Activated CD8-positive, alpha-beta T cell treated with anti-CD3 and anti-CD28 coated beads for 36 hours (primary cell): ENCODE results near the gene CXCL12. TPM values are rescaled to one million over a fixed set of nuclear protein-coding genes. Genes with fewer than 3 reads are reported as not detected.

ENCODE experiments used
- ATAC-seq: fragments of 200-7000 bp; cut with Tn5 transposase; one replicate; pipeline ENCODE4 v1.10.0; 2021; ENCODE audit warnings: mild to moderate bottlenecking, moderate library complexity
- CTCF ChIA-PET: fragments of 350-600 bp; sonication (Branson Sonifier 250); formaldehyde crosslinking; loops from one replicate; lab custom pipeline; 2021; ENCODE audit warnings: antibody characterized with exemption; lab: Charles Lee
- POLR2A ChIA-PET: fragments of 350-600 bp; sonication (Branson Sonifier 250); formaldehyde crosslinking; loops from one replicate; lab custom pipeline; 2021; ENCODE audit warnings: antibody characterized with exemption; lab: Charles Lee
- DNase-seq: peaks from one replicate; pipeline ENCODE4 v3.0.0-alpha.2; 2020
- H3K27ac Mint-ChIP-seq: one replicate; pipeline ENCODE4 v1.8.0; 2021; ENCODE audit warnings: mild to moderate bottlenecking, mixed read lengths
- H3K27me3 Mint-ChIP-seq: one replicate; pipeline ENCODE4 v1.8.0; 2021; ENCODE audit warnings: mixed read lengths
- H3K36me3 Mint-ChIP-seq: one replicate; pipeline ENCODE4 v1.8.0; 2021; ENCODE audit warnings: low read depth, mixed read lengths
- H3K4me1 Mint-ChIP-seq: one replicate; pipeline ENCODE4 v1.8.0; 2021; ENCODE audit warnings: low read depth, mixed read lengths
- H3K4me3 Mint-ChIP-seq: one replicate; pipeline ENCODE4 v1.8.0; 2021; ENCODE audit warnings: mild to moderate bottlenecking, moderate library complexity, mixed read lengths
- H3K9me3 Mint-ChIP-seq: one replicate; pipeline ENCODE4 v1.8.0; 2021; ENCODE audit warnings: mixed read lengths
- intact Hi-C: fragments of 100-400 bp; cut with micrococcal nuclease; formaldehyde crosslinking; loops from one replicate; pipeline ENCODE4 v1.10.0; 2022
- total RNA-seq, 2 experiments: library from RNA; stranded (reverse); gene quantifications; one replicate each; pipeline ENCODE4 v1.2.3, GENCODE V29; 2021
- TF ChIP-seq, protein P1 (sequence below): fragments of 200-600 bp; IDR thresholded peaks from one replicate; pipeline ENCODE4 v1.8.0; 2022; ENCODE audit warnings: antibody characterized with exemption, mild to moderate bottlenecking

The CXCL12 gene
- total RNA-seq, 2 experiments from 2014 or later = not detected

DNA sequence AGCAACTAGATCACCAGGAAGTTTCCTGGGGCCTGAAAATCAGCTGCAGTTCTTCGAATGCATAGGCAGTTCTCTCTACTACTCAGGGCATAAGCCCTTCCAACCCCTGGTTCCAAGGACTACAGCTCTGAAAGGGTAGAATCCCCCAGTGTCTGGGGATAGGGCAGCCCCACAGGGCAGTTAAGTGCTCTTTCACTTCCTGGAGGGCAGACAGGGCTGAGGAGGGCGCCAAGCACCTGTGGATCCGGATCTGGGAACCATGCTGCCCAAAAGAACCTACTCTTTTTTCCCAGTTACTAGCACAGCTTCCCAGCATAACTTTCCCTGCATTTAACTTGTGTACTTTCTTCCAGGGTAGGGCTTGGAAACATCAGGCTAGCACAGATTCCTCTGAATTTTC lies 41.1 kb downstream of the CXCL12 start:
- Mint-ChIP-seq H3K27me3 (peaks cover 6% of the 10 kb centered on the region), H3K36me3 (no peaks in the 10 kb centered on the region), H3K9me3 (no peaks in the 10 kb centered on the region), H3K27ac (no peak overlapping the region), H3K4me1 (no peaks in the 10 kb centered on the region), H3K4me3 (no peak overlapping the region)
- ChIA-PET POLR2A (no interaction called here), CTCF (no interaction called here)
- intact Hi-C loops = no loop called here
- TF ChIP-seq, protein P1, sequence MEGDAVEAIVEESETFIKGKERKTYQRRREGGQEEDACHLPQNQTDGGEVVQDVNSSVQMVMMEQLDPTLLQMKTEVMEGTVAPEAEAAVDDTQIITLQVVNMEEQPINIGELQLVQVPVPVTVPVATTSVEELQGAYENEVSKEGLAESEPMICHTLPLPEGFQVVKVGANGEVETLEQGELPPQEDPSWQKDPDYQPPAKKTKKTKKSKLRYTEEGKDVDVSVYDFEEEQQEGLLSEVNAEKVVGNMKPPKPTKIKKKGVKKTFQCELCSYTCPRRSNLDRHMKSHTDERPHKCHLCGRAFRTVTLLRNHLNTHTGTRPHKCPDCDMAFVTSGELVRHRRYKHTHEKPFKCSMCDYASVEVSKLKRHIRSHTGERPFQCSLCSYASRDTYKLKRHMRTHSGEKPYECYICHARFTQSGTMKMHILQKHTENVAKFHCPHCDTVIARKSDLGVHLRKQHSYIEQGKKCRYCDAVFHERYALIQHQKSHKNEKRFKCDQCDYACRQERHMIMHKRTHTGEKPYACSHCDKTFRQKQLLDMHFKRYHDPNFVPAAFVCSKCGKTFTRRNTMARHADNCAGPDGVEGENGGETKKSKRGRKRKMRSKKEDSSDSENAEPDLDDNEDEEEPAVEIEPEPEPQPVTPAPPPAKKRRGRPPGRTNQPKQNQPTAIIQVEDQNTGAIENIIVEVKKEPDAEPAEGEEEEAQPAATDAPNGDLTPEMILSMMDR = no peak
- ATAC-seq (no peak), DNase-seq (no peak)

DNA sequence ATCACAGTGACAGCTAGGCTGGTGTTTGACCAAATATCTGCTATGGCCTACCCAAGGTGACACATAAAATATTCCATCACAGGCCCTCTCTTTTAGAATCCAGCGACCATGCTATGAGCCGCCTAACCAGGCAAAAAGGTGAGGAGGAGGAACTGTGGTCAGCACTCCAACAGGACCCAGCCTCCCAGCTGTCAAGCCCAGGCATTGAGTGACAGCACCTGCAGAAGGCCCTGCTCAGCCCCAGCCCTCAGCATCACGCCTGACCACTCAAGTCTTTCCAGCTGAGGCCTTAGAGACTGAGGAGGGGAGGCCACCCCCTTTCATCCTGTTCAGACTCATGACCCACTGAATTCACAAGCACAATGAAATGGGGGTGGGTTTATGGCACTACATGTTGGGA lies 43.0 kb downstream of the CXCL12 start:
- Mint-ChIP-seq H3K4me1 (no peaks in the 10 kb centered on the region), H3K27me3 (peaks cover 6% of the 10 kb centered on the region), H3K36me3 (no peaks in the 10 kb centered on the region), H3K27ac (no peak overlapping the region), H3K9me3 (no peaks in the 10 kb centered on the region), H3K4me3 (no peak overlapping the region)
- DNase-seq = no peak
- TF ChIP-seq, protein P1 = no peak
- intact Hi-C loops = no loop called here
- CTCF ChIA-PET = no interaction called here
- POLR2A ChIA-PET = no interaction called here
- ATAC-seq = no peak

DNA sequence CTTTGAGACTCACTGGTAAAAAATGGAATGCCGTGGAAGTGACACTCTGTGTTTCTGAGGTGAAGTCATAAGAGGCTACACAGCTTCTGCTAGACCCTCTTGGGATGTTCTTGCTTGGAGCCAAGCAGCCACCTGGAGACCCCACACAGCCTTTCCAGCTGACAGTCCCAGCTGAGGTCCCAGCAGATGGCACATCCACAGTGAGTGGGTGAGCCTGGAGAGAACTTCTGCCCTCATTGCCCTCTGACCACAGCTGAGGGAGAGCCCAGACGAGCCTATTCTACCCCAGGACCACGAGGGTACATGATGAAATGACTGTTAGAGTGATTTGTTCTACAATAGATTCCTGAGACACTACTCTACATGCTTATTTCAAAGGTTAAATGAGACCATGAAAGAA lies 44.3 kb downstream of the CXCL12 start:
- Mint-ChIP-seq H3K4me3 (no peak overlapping the region), H3K4me1 (no peaks in the 10 kb centered on the region), H3K27ac (no peak overlapping the region), H3K36me3 (no peaks in the 10 kb centered on the region), H3K27me3 (peaks cover 6% of the 10 kb centered on the region), H3K9me3 (no peaks in the 10 kb centered on the region)
- no peak for ATAC-seq
- TF ChIP-seq, protein P1 = no peak
- ChIA-PET CTCF (interaction anchor here (1.2 kb wide), 1 partner anchor 30 kb away, joined by 4 read pairs; no protein-coding TSS in a partner anchor), POLR2A (no interaction called here)
- no peak for DNase-seq
- intact Hi-C loops = no loop called here

DNA sequence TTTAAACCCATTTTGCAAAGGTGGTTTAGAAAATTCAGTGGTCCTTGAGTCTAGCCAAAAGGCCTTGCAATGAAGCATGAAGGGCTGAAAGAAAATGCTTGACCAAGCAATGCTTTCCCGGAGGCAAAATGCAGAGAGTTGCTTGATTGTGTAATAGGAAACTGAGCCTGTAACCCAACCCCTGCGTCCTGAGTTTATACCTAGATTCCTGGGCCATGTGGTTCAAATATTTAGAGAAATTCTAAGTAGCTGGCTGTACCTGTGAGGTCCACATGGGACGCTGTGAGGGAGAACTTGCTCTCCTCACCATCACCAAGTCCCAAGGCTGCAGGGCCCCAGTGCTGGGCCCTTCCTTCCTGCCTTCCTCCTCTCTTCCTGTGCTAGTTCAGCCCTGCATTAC lies 45.7 kb downstream of the CXCL12 start:
- intact Hi-C loops = no loop called here
- Mint-ChIP-seq H3K9me3 (no peaks in the 10 kb centered on the region), H3K27ac (no peak overlapping the region), H3K36me3 (no peaks in the 10 kb centered on the region), H3K4me1 (no peaks in the 10 kb centered on the region), H3K27me3 (peaks cover 4% of the 10 kb centered on the region), H3K4me3 (no peak overlapping the region)
- ChIA-PET POLR2A (no interaction called here), CTCF (no interaction called here)
- no peak for DNase-seq
- no peak for ATAC-seq
- TF ChIP-seq, protein P1 = no peak

DNA sequence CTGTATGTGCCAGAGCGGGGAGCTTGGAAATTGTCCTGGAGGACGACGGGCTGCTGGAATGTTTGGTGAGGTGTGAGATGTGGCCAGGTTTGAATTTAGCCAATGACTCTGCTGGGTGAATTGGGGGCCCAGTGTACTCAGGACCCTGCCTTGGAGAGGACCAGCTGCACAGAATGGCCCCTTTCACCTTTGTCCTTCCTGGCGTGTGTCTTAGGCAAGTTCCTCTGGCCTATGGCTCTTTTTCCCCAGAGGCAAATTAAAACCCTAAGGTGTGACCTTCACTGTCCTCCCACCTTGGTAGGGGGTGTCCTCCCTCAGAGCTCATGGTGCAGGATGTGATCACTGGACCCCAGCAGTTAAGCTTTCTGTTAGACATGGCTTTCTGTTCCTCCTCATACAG lies 47.8 kb downstream of the CXCL12 start:
- ATAC-seq = no peak
- no peak overlapping the region for H3K27ac Mint-ChIP-seq
- intact Hi-C loops = no loop called here
- TF ChIP-seq, protein P1 = no peak
- DNase-seq = no peak
- no peaks in the 10 kb centered on the region for H3K9me3 Mint-ChIP-seq
- H3K4me1 Mint-ChIP-seq = no peaks in the 10 kb centered on the region
- no peaks in the 10 kb centered on the region for H3K27me3 Mint-ChIP-seq
- ChIA-PET POLR2A (no interaction called here), CTCF (no interaction called here)
- no peak overlapping the region for H3K4me3 Mint-ChIP-seq
- H3K36me3 Mint-ChIP-seq = no peaks in the 10 kb centered on the region
